GM23248 (cell line): ENCODE data around the gene TCF7. TPM values are rescaled to one million over a fixed set of nuclear protein-coding genes. Genes with fewer than 3 reads are reported as not detected.

Source experiments
- DNase-seq: peaks from one replicate; pipeline ENCODE4 v3.0.0-alpha.2; 2015
- H2AFZ ChIP-seq: fragments of 200-600 bp; sonication (generic); 2 replicates; pipeline ENCODE4 v1.6.1; 2016; ENCODE audit warnings: antibody characterized with exemption
- H3F3A ChIP-seq: fragments of 200-600 bp; sonication (generic); 2 replicates; pipeline ENCODE4 v1.6.1; 2016; ENCODE audit warnings: mild to moderate bottlenecking, antibody characterized with exemption, mixed run types; ENCODE audit not compliant: insufficient read depth
- H3K27ac ChIP-seq: fragments of 200-600 bp; sonication (generic); 2 replicates; pipeline ENCODE4 v1.5.1; 2016; ENCODE audit warnings: mild to moderate bottlenecking
- H3K27me3 ChIP-seq: fragments of 200-600 bp; sonication (generic); replicated peaks from 2 replicates; pipeline ENCODE4 v1.6.1; 2016; ENCODE audit warnings: mild to moderate bottlenecking; ENCODE audit not compliant: insufficient read depth
- H3K36me3 ChIP-seq: fragments of 200-600 bp; sonication (generic); 2 replicates; pipeline ENCODE4 v1.6.1; 2016; ENCODE audit warnings: low read depth, mild to moderate bottlenecking
- H3K4me1 ChIP-seq: fragments of 200-600 bp; sonication (generic); 2 replicates; pipeline ENCODE4 v1.6.1; 2016; ENCODE audit warnings: mild to moderate bottlenecking; ENCODE audit not compliant: insufficient read depth
- H3K4me2 ChIP-seq: fragments of 200-600 bp; sonication (generic); one replicate; pipeline ENCODE4 v1.6.1; 2016; ENCODE audit warnings: mild to moderate bottlenecking; ENCODE audit not compliant: unreplicated experiment
- H3K4me3 ChIP-seq: fragments of 200-600 bp; sonication (generic); 2 replicates; pipeline ENCODE4 v1.5.1; 2016; ENCODE audit warnings: mild to moderate bottlenecking
- H3K79me2 ChIP-seq: fragments of 200-600 bp; sonication (generic); 2 replicates; pipeline ENCODE4 v1.6.1; 2016; ENCODE audit warnings: mild to moderate bottlenecking; ENCODE audit not compliant: insufficient read depth
- H3K9ac ChIP-seq: fragments of 200-600 bp; sonication (generic); 2 replicates; pipeline ENCODE4 v1.6.1; 2016; ENCODE audit warnings: mild to moderate bottlenecking
- H3K9me2 ChIP-seq: fragments of 200-600 bp; sonication (generic); 2 replicates; pipeline ENCODE4 v1.6.1; 2016; ENCODE audit warnings: mixed run types, mild to moderate bottlenecking, moderate library complexity; ENCODE audit not compliant: insufficient read depth
- H3K9me3 ChIP-seq: fragments of 200-600 bp; sonication (generic); one replicate; pipeline ENCODE4 v1.6.1; 2017; ENCODE audit warnings: low read depth
- H4K20me1 ChIP-seq: fragments of 200-600 bp; sonication (generic); 2 replicates; pipeline ENCODE4 v1.6.0; 2016; ENCODE audit not compliant: insufficient read depth
- EZH2 ChIP-seq: fragments of 200-600 bp; sonication (generic); IDR thresholded peaks from 2 replicates; pipeline ENCODE4 v1.6.1; 2018; ENCODE audit warnings: antibody characterized with exemption, mild to moderate bottlenecking; ENCODE audit not compliant: insufficient read depth, poor library complexity, severe bottlenecking
- EZH2phosphoT487 ChIP-seq: fragments of 200-600 bp; sonication (generic); IDR thresholded peaks from 2 replicates; pipeline ENCODE4 v1.6.1; 2018; ENCODE audit warnings: antibody characterized with exemption, moderate library complexity, mild to moderate bottlenecking, low read depth; ENCODE audit not compliant: insufficient read depth
- WGBS, 2 experiments: methylation state at CpG; one replicate each; pipeline ENCODE4 v1.1.6; 2015 to 2017; ENCODE audit warnings: low lambda C conversion rate in 2 of 2, low coverage in 1 of 2; ENCODE audit errors: missing lambda C conversion rate in 2 of 2; 5-methylcytosine and 5-hydroxymethylcytosine counted together
- in situ Hi-C: fragments of 300-500 bp; cut with MboI; formaldehyde crosslinking; loops from 2 replicates; pipeline ENCODE4 v1.15.0; 2020
- polyA plus RNA-seq: library from polyadenylated mRNA; unstranded; fragments of >200 nt; fragmentation: Nextera tagmentation; extraction: Ambion mirVana; gene quantifications from 2 replicates; pipeline ENCODE4 v1.2.1, GENCODE V29; 2016
- total RNA-seq: library from RNA; depleted of rRNA; stranded (reverse); fragments of >200 nt; shearing (Covaris generic); gene quantifications from 2 replicates; pipeline ENCODE4 v1.2.3, GENCODE V29; 2014

The TCF7 gene
- total and polyA plus RNA-seq, 2 experiments from 2014 or later, result 1.4 to 2.7 TPM

- H3K27me3 ChIP-seq, result no peaks in the 10 kb centered on the region
- H4K20me1 ChIP-seq, result peaks cover 20% of the 10 kb centered on the region
- H3K4me2 ChIP-seq, result no peak overlapping the region
- H3K27ac ChIP-seq, result no peak overlapping the region
- no peak for DNase-seq
- no peaks in the 10 kb centered on the region for H3K9me3 ChIP-seq
- H3K9me2 ChIP-seq, result no peaks in the 10 kb centered on the region
- no peak for TF ChIP-seq EZH2phosphoT487
- TF ChIP-seq EZH2, result no peak
- H2AFZ ChIP-seq, result no peak overlapping the region
- H3K4me3 ChIP-seq, result no peak overlapping the region
- in situ Hi-C loops, result no loop called here
- H3K36me3 ChIP-seq, result peaks cover 50% of the 10 kb centered on the region
- peaks cover 97% of the 10 kb centered on the region for H3K79me2 ChIP-seq
- peaks cover 26% of the 10 kb centered on the region for H3F3A ChIP-seq
- peaks cover 20% of the 10 kb centered on the region for H3K4me1 ChIP-seq
- WGBS, 2 experiments, result 95 to 98% methylated on average over 4 of the region's 4 CpGs
- H3K9ac ChIP-seq, result no peak overlapping the region
These were observed 57.5 kb downstream of the TCF7 start for GRCh38 chr5:134171972-134172371.

DNA sequence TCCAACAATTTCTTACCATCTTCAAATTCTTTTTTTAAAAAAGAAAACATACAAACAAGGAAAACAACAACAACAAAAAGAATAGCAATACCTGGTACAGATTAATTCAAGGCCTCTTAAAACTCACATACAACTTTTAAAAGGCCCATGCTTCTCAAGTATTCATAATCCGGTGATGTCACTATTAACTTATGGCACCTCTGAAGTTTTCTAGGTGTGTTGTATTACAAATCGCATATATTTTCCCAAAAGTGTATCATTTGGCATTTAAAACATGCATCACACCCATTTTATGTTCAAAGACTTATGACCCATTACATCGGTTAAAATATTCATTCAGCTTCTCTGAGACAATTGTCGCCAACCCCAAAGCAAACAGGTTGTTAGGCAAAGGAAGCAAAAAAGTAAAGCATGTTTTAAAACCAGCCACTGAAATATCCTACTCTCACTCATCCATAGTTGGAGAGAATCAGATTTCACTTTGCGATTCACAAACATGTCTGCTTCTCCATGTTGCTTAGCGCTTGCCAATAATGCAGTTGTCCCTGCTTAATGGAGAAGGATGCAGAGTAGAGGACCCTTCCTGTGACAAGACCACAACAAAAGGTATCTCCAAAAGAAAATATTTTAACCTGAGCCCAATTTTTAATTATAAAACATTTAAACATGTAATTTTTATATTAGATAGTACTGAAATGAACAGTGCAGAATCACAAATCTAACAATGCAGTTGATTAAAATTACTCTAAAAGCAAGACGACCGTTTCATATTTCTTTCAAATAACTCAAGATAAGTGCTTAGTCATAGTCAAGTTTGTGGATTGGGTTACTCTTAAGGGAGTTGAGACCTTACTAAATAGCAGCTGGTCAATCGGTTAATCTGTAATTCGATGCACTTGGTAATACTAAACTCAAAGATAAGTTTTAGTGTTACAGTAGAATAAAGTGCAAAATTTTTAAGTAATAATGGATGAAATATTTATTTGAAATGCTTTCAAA is 60.7 kb downstream of the TCF7 start:
- peak; percentile 63 for DNase-seq
- in situ Hi-C loops, result loop anchor here (25.0 kb wide), 1 partner anchor 412 kb away; no protein-coding TSS in a partner anchor

DNA sequence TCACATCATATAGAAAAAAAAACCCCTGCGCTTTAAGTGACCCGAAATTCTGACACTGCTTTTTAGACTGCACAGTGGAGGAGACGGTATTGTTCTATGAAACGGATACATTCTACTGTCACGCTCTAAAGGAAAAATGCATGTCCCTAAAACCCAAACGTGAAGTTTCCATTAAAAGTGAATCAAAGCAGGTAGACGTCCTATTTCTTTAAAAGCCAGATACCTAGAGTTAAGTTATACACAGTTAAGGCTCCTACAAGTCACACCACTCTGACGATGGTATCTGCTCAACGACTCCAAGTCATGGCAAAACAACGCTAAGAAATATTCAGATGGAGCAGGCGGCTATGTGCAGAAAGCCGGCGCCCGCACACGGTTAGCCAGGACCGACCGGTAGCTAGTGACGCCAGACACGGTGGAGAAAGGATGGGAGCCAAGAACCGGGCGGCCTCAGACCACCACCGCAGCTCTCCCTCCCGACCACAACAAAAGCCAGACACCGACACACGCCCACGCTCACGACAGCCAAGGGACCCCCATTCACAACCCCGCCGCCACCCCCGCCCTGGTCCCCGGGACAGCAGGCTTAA is 61.5 kb downstream of the TCF7 start:
- Histone ChIP-seq H3K9me2 (no peaks in the 10 kb centered on the region), H3F3A (peaks cover 21% of the 10 kb centered on the region), H3K4me2 (peak overlapping the region; percentile 96), H3K27me3 (no peaks in the 10 kb centered on the region), H3K36me3 (peaks cover 15% of the 10 kb centered on the region), H3K4me3 (peak overlapping the region; percentile 87), H3K9ac (peak overlapping the region; percentile 95), H3K9me3 (no peaks in the 10 kb centered on the region), H3K79me2 (peaks cover 57% of the 10 kb centered on the region), H3K4me1 (peaks cover 17% of the 10 kb centered on the region), H4K20me1 (peaks cover 17% of the 10 kb centered on the region), H2AFZ (peak overlapping the region; percentile 73; the same call in 1 of the 2 replicates), H3K27ac (peak overlapping the region; percentile 91)
- in situ Hi-C loops, result loop anchor here (25.0 kb wide), 1 partner anchor 411 kb away; no protein-coding TSS in a partner anchor
- DNase-seq, result peak; percentile 71
- WGBS, 2 experiments, result 0 to 1% methylated on average over 23 to 26 of the region's 31 CpGs
- TF ChIP-seq EZH2, result no peak

More for the DNA sequence above, 60.7 kb downstream of the TCF7 start:
- Histone ChIP-seq H3F3A (peaks cover 26% of the 10 kb centered on the region), H2AFZ (no peak overlapping the region), H3K36me3 (peaks cover 23% of the 10 kb centered on the region), H3K9ac (peak overlapping the region; percentile 95), H3K79me2 (peaks cover 66% of the 10 kb centered on the region), H3K27me3 (no peaks in the 10 kb centered on the region), H4K20me1 (peaks cover 17% of the 10 kb centered on the region), H3K9me2 (no peaks in the 10 kb centered on the region), H3K4me1 (peaks cover 17% of the 10 kb centered on the region), H3K4me3 (peak overlapping the region; percentile 87), H3K27ac (peak overlapping the region; percentile 91), H3K9me3 (no peaks in the 10 kb centered on the region), H3K4me2 (peak overlapping the region; percentile 96)
- TF ChIP-seq EZH2, result no peak
- no peak for TF ChIP-seq EZH2phosphoT487
- WGBS, 2 experiments, result 11% methylated on average over 10 of the region's 10 CpGs
